IMR-90 (cell line): ENCODE results near the gene MAMDC4. TPM values are rescaled to one million over a fixed set of nuclear protein-coding genes. Genes with fewer than 3 reads are reported as not detected.

ENCODE experiments used
- ATAC-seq: fragments of 200-7000 bp; cut with Tn5 transposase; 2 replicates; pipeline ENCODE4 v1.9.1; 2020; ENCODE audit warnings: low read depth, mild to moderate bottlenecking, moderate library complexity
- BruUV-seq: library from RNA; stranded (reverse); fragments of 400-500 nt; replicated peaks from 2 replicates; lab custom pipeline; 2021; lab: Mats Ljungman, UMichigan
- CTCF ChIA-PET: fragments of 300-600 bp; formaldehyde crosslinking; extraction: SDS; loops from one replicate; lab custom pipeline; 2021; ENCODE audit warnings: antibody characterized with exemption; lab: Yijun Ruan, JAX
- POLR2A ChIA-PET: fragments of 300-600 bp; sonication (Branson Sonifier 250); formaldehyde crosslinking; loops from one replicate; lab custom pipeline; 2022; ENCODE audit warnings: antibody characterized with exemption; ENCODE audit not compliant: unreplicated experiment; lab: Charles Lee
- DNase-seq: peaks from one replicate; pipeline ENCODE4 v3.0.0; 2013
- H2AFZ ChIP-seq: replicated peaks from 2 replicates; pipeline ENCODE3; 2013; ENCODE audit warnings: low read length, mild to moderate bottlenecking; ENCODE audit not compliant: poor library complexity
- H2AK5ac ChIP-seq: 2 replicates; pipeline ENCODE4 v1.6.1; 2013; ENCODE audit warnings: low read depth, low read length, inconsistent platforms
- H2AK9ac ChIP-seq: replicated peaks from 2 replicates; pipeline ENCODE3; 2013; ENCODE audit warnings: mild to moderate bottlenecking, low read depth, low read length, moderate library complexity; ENCODE audit not compliant: poor library complexity
- H2BK120ac ChIP-seq: 2 replicates; pipeline ENCODE4 v1.6.1; 2013; ENCODE audit warnings: low read depth, low read length, inconsistent platforms
- H2BK15ac ChIP-seq: 3 replicates; pipeline ENCODE4 v1.6.1; 2013; ENCODE audit warnings: low read depth, low read length, inconsistent platforms
- H2BK20ac ChIP-seq: 2 replicates; pipeline ENCODE4 v1.6.1; 2013; ENCODE audit warnings: low read depth, mild to moderate bottlenecking, inconsistent platforms, low read length, moderate library complexity
- H2BK5ac ChIP-seq: 2 replicates; pipeline ENCODE4 v1.6.1; 2013; ENCODE audit warnings: mild to moderate bottlenecking, low read depth, low read length, inconsistent platforms; ENCODE audit not compliant: poor library complexity, severe bottlenecking
- H3K14ac ChIP-seq: replicated peaks from 2 replicates; pipeline ENCODE4 v1.6.1; 2013; ENCODE audit warnings: low read depth, low read length, inconsistent platforms
- H3K18ac ChIP-seq: 2 replicates; pipeline ENCODE4 v1.6.1; 2013; ENCODE audit warnings: low read depth, low read length, control low read depth
- H3K23ac ChIP-seq: 2 replicates; pipeline ENCODE4 v1.6.1; 2013; ENCODE audit warnings: low read depth, low read length, inconsistent platforms
- H3K27ac ChIP-seq: 2 replicates; pipeline ENCODE4 v1.5.1; 2013; ENCODE audit warnings: mild to moderate bottlenecking, control low read depth, low read length; ENCODE audit not compliant: insufficient read depth
- H3K27me3 ChIP-seq: 2 replicates; pipeline ENCODE4 v1.6.1; 2013; ENCODE audit warnings: low read length; ENCODE audit not compliant: control insufficient read depth, insufficient read depth
- H3K36me3 ChIP-seq: 2 replicates; pipeline ENCODE4 v1.6.1; 2013; ENCODE audit warnings: low read length, mixed read lengths; ENCODE audit not compliant: control insufficient read depth, insufficient read depth
- H3K4ac ChIP-seq: 2 replicates; pipeline ENCODE4 v1.6.1; 2013; ENCODE audit warnings: low read depth, low read length, inconsistent platforms
- H3K4me1 ChIP-seq: 2 replicates; pipeline ENCODE4 v1.6.1; 2013; ENCODE audit warnings: low read length, mixed read lengths; ENCODE audit not compliant: control insufficient read depth, insufficient read depth
- H3K4me2 ChIP-seq: 2 replicates; pipeline ENCODE4 v1.6.1; 2013; ENCODE audit warnings: low read depth, mild to moderate bottlenecking, control low read depth, low read length, moderate library complexity
- H3K4me3 ChIP-seq: 2 replicates; pipeline ENCODE4 v1.5.1; 2013; ENCODE audit warnings: low read depth, mild to moderate bottlenecking, control low read depth, low read length, moderate library complexity; ENCODE audit not compliant: insufficient read depth
- H3K56ac ChIP-seq: 2 replicates; pipeline ENCODE4 v1.6.1; 2013; ENCODE audit warnings: low read length, inconsistent platforms; ENCODE audit not compliant: insufficient read depth; ENCODE audit errors: extremely low read depth
- H3K79me1 ChIP-seq, 2 experiments: 2 replicates each; pipeline ENCODE4 v1.6.1; 2013; ENCODE audit warnings: low read length in 2 of 2, inconsistent platforms in 1 of 2, low read depth in 1 of 2
- H3K9ac ChIP-seq: 2 replicates; pipeline ENCODE4 v1.6.1; 2013; ENCODE audit warnings: low read depth, low read length, control low read depth
- H3K9me1 ChIP-seq: 2 replicates; pipeline ENCODE4 v1.6.1; 2013; ENCODE audit warnings: low read length, inconsistent platforms; ENCODE audit not compliant: insufficient read depth
- H3K9me3 ChIP-seq: 2 replicates; pipeline ENCODE4 v1.6.1; 2013; ENCODE audit warnings: low read length; ENCODE audit not compliant: control insufficient read depth, insufficient read depth
- H4K20me1 ChIP-seq: 2 replicates; pipeline ENCODE4 v1.6.1; 2013; ENCODE audit warnings: low read length, inconsistent platforms; ENCODE audit not compliant: insufficient read depth
- H4K5ac ChIP-seq: 2 replicates; pipeline ENCODE4 v1.6.1; 2013; ENCODE audit warnings: mild to moderate bottlenecking, low read depth, low read length, control low read depth
- H4K8ac ChIP-seq, 2 experiments: 2 replicates each; pipeline ENCODE4 v1.6.1; 2013; ENCODE audit warnings: low read depth in 2 of 2, low read length in 2 of 2, control low read depth in 1 of 2, inconsistent platforms in 1 of 2
- H4K91ac ChIP-seq: 2 replicates; pipeline ENCODE4 v1.6.1; 2013; ENCODE audit warnings: low read depth, low read length, inconsistent platforms; ENCODE audit not compliant: insufficient read depth
- MXI1 ChIP-seq: IDR thresholded peaks from 2 replicates; pipeline ENCODE4 v1.6.1; 2012; ENCODE audit warnings: low read depth, mild to moderate bottlenecking, low read length, moderate library complexity, borderline replicate concordance
- RAD21 ChIP-seq: IDR thresholded peaks from 2 replicates; pipeline ENCODE4 v1.6.1; 2012; ENCODE audit warnings: low read length, improper control_type of control experiment
- WGBS, 2 experiments: methylation state at CpG; one replicate each; pipeline versions ENCODE4 v1.1.5 to v1.1.7; 2013; ENCODE audit warnings: missing lambda C conversion rate in 2 of 2; ENCODE audit not compliant: insufficient read length in 1 of 2; ENCODE audit errors: extremely low coverage in 2 of 2; 5-methylcytosine and 5-hydroxymethylcytosine counted together
- dilution Hi-C: fragments of 300-500 bp; cut with HindIII; formaldehyde crosslinking; loops from one replicate; pipeline ENCODE4 v1.14.3; 2018; ENCODE audit warnings: low sequenced_read_pairs; ENCODE audit not compliant: unreplicated experiment
- in situ Hi-C: fragments of 300-500 bp; cut with MboI; formaldehyde crosslinking; loops from 3 replicates; pipeline ENCODE4 v1.14.3; 2019; ENCODE audit warnings: low sequenced_read_pairs, inconsistent platforms, mixed read lengths
- intact Hi-C: fragments of 100-400 bp; cut with micrococcal nuclease; formaldehyde crosslinking; loops from 2 replicates; pipeline ENCODE4 v1.10.0; 2022
- polyA plus RNA-seq, 3 experiments: library from polyadenylated mRNA; depleted of rRNA; stranded (reverse); fragments of >200 nt; gene quantifications; 2 replicates each; pipeline ENCODE4 v1.2.3, GENCODE V29; 2012; ENCODE audit warnings: low replicate concordance in 1 of 3
- total RNA-seq: library from RNA; depleted of rRNA; stranded (reverse); fragments of >200 nt; gene quantifications from 2 replicates; pipeline ENCODE4 v1.2.3, GENCODE V29; 2012

Gene MAMDC4
- total and polyA plus RNA-seq, 2 of the 4 experiments (the other 2 are of a cell fraction) = 0.18 to 3.5 TPM

DNA sequence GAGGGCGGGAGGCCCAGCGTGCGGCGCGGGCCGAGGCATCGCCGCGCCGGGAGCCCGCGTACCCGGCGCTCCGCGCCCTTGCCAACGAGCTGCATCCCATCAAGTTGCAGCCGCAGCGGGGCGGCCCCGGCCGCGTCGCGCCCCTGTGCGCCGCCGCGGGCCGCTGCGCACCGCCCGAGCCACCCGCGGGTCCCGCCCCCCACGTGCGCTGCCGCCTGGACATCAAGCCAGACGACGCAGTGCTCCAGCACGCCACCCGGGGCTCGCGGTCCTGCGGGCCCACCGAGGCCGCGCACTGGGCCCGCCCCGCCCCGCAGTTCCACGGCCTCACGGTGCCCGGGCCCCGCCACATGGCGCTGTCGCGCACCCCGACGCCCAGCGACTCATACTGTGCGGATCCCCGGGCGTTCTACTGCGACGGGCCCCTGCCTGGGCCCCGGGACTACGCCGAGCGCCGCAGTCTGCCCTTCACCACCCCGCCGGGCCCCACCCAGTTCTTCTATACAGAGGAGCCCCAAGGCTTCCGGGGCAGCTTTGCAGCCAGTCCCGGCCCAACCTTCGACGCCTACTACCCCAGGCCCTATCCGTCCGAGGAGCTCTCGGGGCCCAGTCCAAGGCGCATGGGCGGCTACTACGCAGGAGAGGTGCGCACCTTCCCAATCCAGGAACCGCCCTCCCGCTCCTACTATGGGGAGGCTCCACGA lies 7.2 kb upstream of the MAMDC4 start:
- Histone ChIP-seq H3K56ac (no peak overlapping the region), H4K20me1 (peaks cover 29% of the 10 kb centered on the region), H3K9ac (no peak overlapping the region), H4K8ac (no peak overlapping the region), H2AK9ac (no peak overlapping the region), H3K27ac (no peak overlapping the region), H3K23ac (no peak overlapping the region), H2BK120ac (no peak overlapping the region), H4K91ac (no peak overlapping the region), H2BK20ac (no peak overlapping the region), H2AK5ac (no peak overlapping the region; the same call in 1 of the 2 replicates), H2AFZ (no peak overlapping the region), H3K4me2 (no peak overlapping the region), H2BK5ac (no peak overlapping the region), H3K9me1 (peaks cover 7% of the 10 kb centered on the region; the same call in 1 of the 2 replicates), H3K14ac (no peak overlapping the region), H4K5ac (no peak overlapping the region), H3K4ac (no peak overlapping the region), H3K4me1 (peaks cover 12% of the 10 kb centered on the region), H3K36me3 (peaks cover 2% of the 10 kb centered on the region; the same call in 1 of the 2 replicates), H3K4me3 (no peak overlapping the region), H3K18ac (no peak overlapping the region), H2BK15ac (no peak overlapping the region), H3K27me3 (peaks cover 22% of the 10 kb centered on the region), H3K9me3 (peaks cover 6% of the 10 kb centered on the region; the same call in 1 of the 2 replicates), H3K79me1 (peaks cover 3 to 16% of the 10 kb centered on the region in 2 experiments; a peak in 2 of 4 replicates)
- in situ Hi-C loops (no loop called here), intact Hi-C loops (no loop called here), dilution Hi-C loops (no loop called here)
- POLR2A ChIA-PET = interaction anchor here (0.6 kb wide), 1 partner anchor 103 kb away, joined by 3 read pairs; no protein-coding TSS in a partner anchor
- no peak for TF ChIP-seq RAD21
- TF ChIP-seq MXI1 = no peak
- WGBS, 2 experiments = 18% methylated on average over 55 of the region's 88 CpGs; no CpG with 5 or more reads in 1 of the 2 experiments
- no peak for DNase-seq
- no peak for ATAC-seq
- no TSS peak for BruUV-seq
- CTCF ChIA-PET = no interaction called here
